RWPE1 (cell line): Measurements from ENCODE around the gene GPC5.
"Not testable (repeated sequence)": the region's sequence is repeated elsewhere in the genome, so short reads cannot be mapped to it uniquely, and the experiment has no call there.

Source experiments
- CTCF ChIA-PET: fragments of 350-600 bp; sonication (Branson Sonifier 250); formaldehyde crosslinking; extraction: SDS; loops from one replicate; lab custom pipeline; 2021; lab: Yijun Ruan, JAX
- POLR2A ChIA-PET: fragments of 400-600 bp; formaldehyde crosslinking; extraction: SDS; loops from one replicate; lab custom pipeline; 2020; ENCODE audit warnings: antibody characterized with exemption; ENCODE audit not compliant: low non-redundant PET; lab: Yijun Ruan, JAX
- DNase-seq: peaks from one replicate; pipeline ENCODE4 v3.0.0; 2012; ENCODE audit warnings: low spot score
- H3K27ac ChIP-seq: fragments of 450-650 bp; 2 replicates; pipeline ENCODE4 v1.5.1; 2017
- CTCF ChIP-seq: fragments of 450-650 bp; conservative IDR thresholded peaks from 2 replicates; pipeline ENCODE4 v1.5.1; 2017; ENCODE audit warnings: low read depth, mild to moderate bottlenecking

GPC5 gene

DNA sequence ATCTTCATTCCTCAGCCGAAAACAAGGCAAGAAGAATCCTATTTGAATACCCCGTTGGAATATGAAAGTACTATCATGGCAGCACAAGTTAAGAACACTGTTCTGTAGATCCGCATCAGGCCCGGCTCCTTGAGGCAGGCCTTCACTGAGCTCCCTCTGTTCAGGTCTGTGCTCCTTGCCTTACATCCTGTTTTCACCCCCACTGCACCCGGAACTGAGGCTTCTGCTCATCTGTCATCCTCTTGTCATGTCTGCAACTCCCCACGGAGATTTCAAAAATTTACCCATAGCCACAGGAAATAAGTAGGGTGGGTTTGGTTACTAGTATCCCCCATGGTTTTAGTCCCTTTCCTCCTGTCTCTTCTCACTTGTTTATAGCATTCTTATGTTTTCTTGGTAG, 861.9 kb downstream of the GPC5 start:
- no peak for TF ChIP-seq CTCF
- CTCF ChIA-PET: no interaction called here
- H3K27ac ChIP-seq: no peak overlapping the region
- POLR2A ChIA-PET: no interaction called here
- DNase-seq: no peak

DNA sequence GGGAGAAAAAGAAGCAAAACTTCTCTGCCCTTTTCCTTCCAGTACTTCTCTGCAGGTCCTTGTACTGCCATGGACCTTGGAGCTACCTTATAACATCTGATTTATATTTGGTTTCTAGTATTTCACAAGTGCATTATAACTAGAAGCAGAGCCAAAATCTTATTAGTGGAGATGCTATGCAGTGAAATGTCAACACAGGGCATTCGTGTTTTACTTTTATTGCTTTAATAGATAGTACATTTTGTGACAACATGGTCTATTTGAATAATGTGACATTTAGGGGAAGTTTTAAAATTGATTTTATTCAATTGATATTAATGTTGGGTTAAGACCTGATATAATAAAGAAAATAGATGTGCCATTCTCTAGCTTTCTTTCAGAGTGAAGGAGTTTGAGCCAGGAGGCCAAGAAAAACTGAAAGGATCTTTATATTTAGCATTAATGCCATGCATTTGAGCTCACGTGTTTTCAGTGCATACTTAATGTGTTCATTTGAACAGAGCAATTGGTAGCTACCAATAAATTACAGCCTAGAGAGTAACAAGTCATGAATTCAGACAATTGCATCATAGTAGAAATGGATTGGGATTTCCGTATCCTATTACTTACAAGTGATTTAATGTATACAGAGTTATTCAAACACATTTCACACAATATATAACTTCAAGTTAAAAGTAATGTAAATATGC, 863.8 kb downstream of the GPC5 start:
- POLR2A ChIA-PET: no interaction called here
- no peak for TF ChIP-seq CTCF
- CTCF ChIA-PET: no interaction called here
- no peak for DNase-seq
- H3K27ac ChIP-seq: no peak overlapping the region

DNA sequence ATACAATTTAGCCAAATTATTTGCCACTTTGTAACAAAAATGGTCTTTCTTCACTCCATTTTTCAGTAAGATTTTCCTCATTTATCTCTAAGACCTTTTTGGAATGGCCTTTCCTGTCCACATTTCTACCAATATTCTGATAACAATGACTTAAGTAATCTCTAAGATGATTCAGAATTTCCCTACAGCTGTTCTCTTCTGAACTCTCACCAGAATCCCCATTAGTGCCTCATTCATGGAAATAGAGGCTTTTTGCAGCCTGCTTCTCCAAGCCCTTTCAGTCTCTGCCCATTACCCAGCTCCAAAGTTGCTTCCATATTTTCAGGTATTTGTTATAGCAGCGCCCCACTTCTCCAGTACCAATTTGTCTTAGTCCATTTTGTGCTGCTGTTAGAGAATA, 867.0 kb downstream of the GPC5 start:
- no peak overlapping the region for H3K27ac ChIP-seq
- no peak for DNase-seq
- TF ChIP-seq CTCF: no peak
- POLR2A ChIA-PET: no interaction called here
- CTCF ChIA-PET: no interaction called here

DNA sequence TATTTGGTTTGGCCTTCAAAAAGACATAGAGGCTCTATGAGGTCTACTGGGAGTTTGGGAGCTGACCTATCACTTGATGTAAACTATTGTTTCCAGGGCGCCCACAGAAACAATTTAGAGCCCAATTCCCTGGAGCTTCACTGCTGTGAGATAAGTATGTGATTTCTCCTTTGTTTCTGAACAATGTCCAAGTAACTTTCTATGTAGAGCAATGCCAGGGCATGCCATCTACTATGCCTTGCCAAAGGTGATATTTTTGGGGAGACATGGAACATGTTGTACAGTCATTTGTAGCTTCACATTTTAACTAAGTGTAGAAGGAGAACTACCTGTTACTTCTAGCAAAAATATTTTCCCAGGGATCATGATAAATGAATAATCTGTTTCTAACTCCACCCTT, 872.6 kb downstream of the GPC5 start:
- DNase-seq: no peak
- no peak overlapping the region for H3K27ac ChIP-seq
- no peak for TF ChIP-seq CTCF
- POLR2A ChIA-PET: no interaction called here
- CTCF ChIA-PET: no interaction called here

DNA sequence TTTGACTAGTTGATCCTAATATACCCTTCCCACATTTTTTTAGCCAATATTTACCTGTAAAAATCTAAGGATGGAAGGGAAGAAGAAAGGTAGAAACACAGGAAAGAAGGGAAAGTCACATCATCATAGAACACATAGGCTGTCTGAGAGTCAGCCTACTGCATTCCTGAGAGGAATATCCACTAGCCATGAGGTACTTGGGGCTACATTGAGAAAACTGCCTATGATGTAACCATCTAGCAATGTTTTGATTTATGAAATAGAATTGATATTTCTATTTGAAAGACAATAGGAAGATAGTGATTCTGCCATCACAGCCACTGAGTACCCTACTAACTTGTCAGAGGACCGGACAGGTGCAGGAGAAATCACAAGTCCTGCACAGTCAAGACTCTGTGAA, 873.8 kb downstream of the GPC5 start:
- POLR2A ChIA-PET: no interaction called here
- no peak overlapping the region for H3K27ac ChIP-seq
- no peak for TF ChIP-seq CTCF
- DNase-seq: no peak
- CTCF ChIA-PET: no interaction called here

- not testable (repeated sequence) for H3K27ac ChIP-seq
Measured at GRCh38 chr13:92280986-92281385, 882.6 kb downstream of the GPC5 start.

DNA sequence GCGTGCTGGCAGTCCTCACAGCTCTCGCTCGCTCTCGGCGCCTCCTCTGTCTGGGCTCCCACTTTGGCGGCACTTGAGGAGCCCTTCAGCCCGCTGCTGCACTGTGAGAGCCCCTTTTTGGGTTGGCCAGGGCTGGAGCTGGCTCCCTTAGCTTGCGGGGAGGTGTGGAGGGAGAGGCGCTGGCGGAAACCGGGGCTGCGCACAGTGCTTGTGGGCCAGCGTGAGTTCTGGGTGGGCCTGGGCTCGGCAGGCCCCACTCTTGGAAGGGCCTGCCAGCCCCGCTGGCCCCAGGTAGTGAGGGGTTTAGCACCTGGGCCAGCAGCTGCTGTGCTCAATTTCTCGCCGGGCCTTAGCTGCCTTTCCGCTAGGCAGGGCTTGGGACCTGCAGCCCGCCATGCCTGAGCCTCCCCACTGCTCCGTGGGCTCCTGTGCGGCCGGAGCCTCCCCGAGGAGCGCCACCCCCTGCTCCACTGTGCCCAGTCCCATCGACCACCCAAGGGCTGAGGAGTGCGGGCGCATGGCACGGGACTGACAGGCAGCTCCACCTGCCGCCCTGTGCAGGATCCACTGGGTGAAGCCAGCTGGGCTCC, 892.4 kb downstream of the GPC5 start:
- POLR2A ChIA-PET, DNase-seq, CTCF ChIA-PET, H3K27ac ChIP-seq: not testable (repeated sequence)

More at GRCh38 chr13:92280986-92281385, 882.6 kb downstream of the GPC5 start:
- POLR2A ChIA-PET, CTCF ChIA-PET, DNase-seq: not testable (repeated sequence)

GRCh38 chr13:92294533-92294932, 896.1 kb downstream of the GPC5 start:
- CTCF ChIA-PET, DNase-seq, H3K27ac ChIP-seq, POLR2A ChIA-PET: not testable (repeated sequence)

GRCh38 chr13:92296154-92296671, 897.8 kb downstream of the GPC5 start:
- POLR2A ChIA-PET, CTCF ChIA-PET, DNase-seq, H3K27ac ChIP-seq: not testable (repeated sequence)
